Mesenchymal stem cell (in vitro differentiated cells and primary cell): ENCODE measurements around the gene AKAP13.

Experiments used
- DNase-seq: peaks from one replicate; pipeline ENCODE4 v3.0.0-alpha.2; 2013
- H2AFZ ChIP-seq: one replicate; pipeline ENCODE4 v1.6.1; 2013; ENCODE audit warnings: low read depth, mild to moderate bottlenecking, control low read depth, inconsistent platforms, low read length, moderate library complexity
- H2AK5ac ChIP-seq: 2 replicates; pipeline ENCODE4 v1.6.1; 2013; ENCODE audit warnings: low read length, moderate library complexity, mild to moderate bottlenecking, inconsistent platforms; ENCODE audit not compliant: severe bottlenecking
- H2BK120ac ChIP-seq: one replicate; pipeline ENCODE4 v1.6.1; 2013; ENCODE audit warnings: low read depth, mild to moderate bottlenecking, inconsistent platforms, low read length, moderate library complexity
- H2BK12ac ChIP-seq, 2 experiments: one replicate each; pipeline ENCODE4 v1.6.1; 2013; ENCODE audit warnings: inconsistent platforms in 2 of 2, low read length in 2 of 2, mild to moderate bottlenecking in 2 of 2, moderate library complexity in 2 of 2, control low read depth in 1 of 2
- H2BK15ac ChIP-seq: one replicate; pipeline ENCODE4 v1.6.1; 2013; ENCODE audit warnings: mild to moderate bottlenecking, low read depth, inconsistent platforms; ENCODE audit not compliant: poor library complexity, severe bottlenecking
- H2BK5ac ChIP-seq: 2 replicates; pipeline ENCODE4 v1.6.1; 2013; ENCODE audit warnings: low read depth, mild to moderate bottlenecking, low read length, control low read depth, inconsistent platforms; ENCODE audit not compliant: poor library complexity, severe bottlenecking
- H3K14ac ChIP-seq, 2 experiments: one replicate each; pipeline ENCODE4 v1.6.1; 2013; ENCODE audit warnings: inconsistent platforms in 2 of 2, low read length in 2 of 2, control low read depth in 1 of 2, mild to moderate bottlenecking in 1 of 2, moderate library complexity in 1 of 2
- H3K18ac ChIP-seq, 2 experiments: one replicate each; pipeline ENCODE4 v1.6.1; 2013; ENCODE audit warnings: inconsistent platforms in 2 of 2, low read length in 2 of 2, control low read depth in 1 of 2, low read depth in 1 of 2, mild to moderate bottlenecking in 1 of 2
- H3K23ac ChIP-seq, 2 experiments: one replicate each; pipeline ENCODE4 v1.6.1; 2013; ENCODE audit warnings: inconsistent platforms in 2 of 2, low read length in 2 of 2, mild to moderate bottlenecking in 2 of 2, moderate library complexity in 2 of 2, control low read depth in 1 of 2
- H3K27ac ChIP-seq: 2 replicates; pipeline ENCODE4 v1.5.1; 2013; ENCODE audit warnings: mild to moderate bottlenecking, moderate library complexity, low read length, control low read depth, inconsistent platforms; ENCODE audit not compliant: poor library complexity, severe bottlenecking
- H3K27me3 ChIP-seq, 2 experiments: 2 replicates each; pipeline versions ENCODE4 v1.6.1 to v1.7.0; 2013; ENCODE audit warnings: low read length in 2 of 2, mild to moderate bottlenecking in 2 of 2, moderate library complexity in 2 of 2, control low read depth in 1 of 2, inconsistent platforms in 1 of 2; ENCODE audit not compliant: control insufficient read depth in 1 of 2, insufficient read depth in 1 of 2
- H3K36me3 ChIP-seq, 2 experiments: 2 replicates each; pipeline versions ENCODE4 v1.6.1 to v1.7.0; 2013; ENCODE audit warnings: low read length in 2 of 2, control low read depth in 1 of 2, inconsistent platforms in 1 of 2, low read depth in 1 of 2, mild to moderate bottlenecking in 1 of 2; ENCODE audit not compliant: insufficient read depth in 2 of 2, control insufficient read depth in 1 of 2
- H3K4ac ChIP-seq, 2 experiments: one replicate each; pipeline ENCODE4 v1.6.1; 2013; ENCODE audit warnings: inconsistent platforms in 2 of 2, low read length in 2 of 2, mild to moderate bottlenecking in 2 of 2, moderate library complexity in 2 of 2, control low read depth in 1 of 2, low read depth in 1 of 2
- H3K4me1 ChIP-seq: 2 replicates; pipeline ENCODE4 v1.6.1; 2013; ENCODE audit warnings: low read depth, low read length, control low read depth; ENCODE audit not compliant: control insufficient read depth, insufficient read depth
- H3K4me2 ChIP-seq: 2 replicates; pipeline ENCODE4 v1.6.1; 2013; ENCODE audit warnings: low read length, mild to moderate bottlenecking, inconsistent platforms; ENCODE audit not compliant: poor library complexity, severe bottlenecking
- H3K4me3 ChIP-seq, 2 experiments: 2 replicates each; pipeline versions ENCODE4 v1.5.1 to v1.7.0; 2013; ENCODE audit warnings: low read length in 2 of 2, mild to moderate bottlenecking in 2 of 2, control low read depth in 1 of 2, low read depth in 1 of 2; ENCODE audit not compliant: insufficient read depth in 1 of 2
- H3K79me1 ChIP-seq: replicated peaks from 2 replicates; pipeline ENCODE4 v1.6.1; 2013; ENCODE audit warnings: mild to moderate bottlenecking, control low read depth, low read length, inconsistent platforms; ENCODE audit not compliant: poor library complexity, severe bottlenecking
- H3K9ac ChIP-seq: 2 replicates; pipeline ENCODE4 v1.7.0; 2013; ENCODE audit warnings: mild to moderate bottlenecking, low read length, moderate library complexity
- H3K9me3 ChIP-seq: 2 replicates; pipeline ENCODE4 v1.7.0; 2013; ENCODE audit warnings: mild to moderate bottlenecking, low read length; ENCODE audit not compliant: control insufficient read depth
- H4K8ac ChIP-seq: one replicate; pipeline ENCODE4 v1.6.1; 2013; ENCODE audit warnings: inconsistent platforms, mild to moderate bottlenecking, low read length, moderate library complexity
- H4K91ac ChIP-seq: one replicate; pipeline ENCODE4 v1.6.1; 2013; ENCODE audit warnings: mild to moderate bottlenecking, low read length, inconsistent platforms
- WGBS: methylation state at CpG from one replicate; pipeline ENCODE4 v1.1.7; 2013; ENCODE audit warnings: mixed read lengths; 5-methylcytosine and 5-hydroxymethylcytosine counted together

The AKAP13 gene

GRCh38 chr15:85475711-85476110 lies 95.3 kb downstream of the AKAP13 start:
- H2BK120ac ChIP-seq = no peak overlapping the region
- no peaks in the 10 kb centered on the region for H3K36me3 ChIP-seq
- H4K8ac ChIP-seq = no peak overlapping the region
- no peak for DNase-seq
- H3K4me2 ChIP-seq = no peak overlapping the region
- H3K4me3 ChIP-seq = no peak overlapping the region
- peaks cover 11% of the 10 kb centered on the region for H3K79me1 ChIP-seq
- peak overlapping the region; percentile 14 to 73 for H3K18ac ChIP-seq
- no peak overlapping the region for H3K23ac ChIP-seq
- no peak overlapping the region for H3K27ac ChIP-seq
- peak overlapping the region; percentile 60 for H2AK5ac ChIP-seq
- no peak overlapping the region for H2AFZ ChIP-seq
- peaks cover 20% of the 10 kb centered on the region for H3K4me1 ChIP-seq
- H3K9me3 ChIP-seq = no peaks in the 10 kb centered on the region
- no peak overlapping the region for H3K9ac ChIP-seq
- H2BK12ac ChIP-seq = no peak overlapping the region
- no peak overlapping the region for H4K91ac ChIP-seq
- no peaks in the 10 kb centered on the region for H3K27me3 ChIP-seq
- no peak overlapping the region for H2BK5ac ChIP-seq
- H3K14ac ChIP-seq = no peak overlapping the region
- H2BK15ac ChIP-seq = no peak overlapping the region
- no peak overlapping the region for H3K4ac ChIP-seq

GRCh38 chr15:85477061-85477460 lies 96.7 kb downstream of the AKAP13 start:
- no peak overlapping the region for H3K18ac ChIP-seq
- H3K4me2 ChIP-seq = no peak overlapping the region
- DNase-seq = no peak
- no peak overlapping the region for H3K4ac ChIP-seq
- H3K79me1 ChIP-seq = peaks cover 9% of the 10 kb centered on the region
- peaks cover 19% of the 10 kb centered on the region for H3K4me1 ChIP-seq
- no peak overlapping the region for H2BK5ac ChIP-seq
- no peaks in the 10 kb centered on the region for H3K27me3 ChIP-seq
- H3K27ac ChIP-seq = peak overlapping the region; percentile 82
- H3K14ac ChIP-seq = no peak overlapping the region
- no peak overlapping the region for H3K4me3 ChIP-seq
- H2BK15ac ChIP-seq = no peak overlapping the region
- peak overlapping the region in 1 of 2 experiments; percentile 48 for H2BK12ac ChIP-seq
- no peak overlapping the region for H4K91ac ChIP-seq
- H3K36me3 ChIP-seq = no peaks in the 10 kb centered on the region
- no peak overlapping the region for H4K8ac ChIP-seq
- no peak overlapping the region for H3K23ac ChIP-seq
- H3K9ac ChIP-seq = no peak overlapping the region
- no peak overlapping the region for H2AFZ ChIP-seq
- peak overlapping the region; percentile 97 for H2AK5ac ChIP-seq
- WGBS = 86% methylated on average over 1 of the region's 2 CpGs
- no peak overlapping the region for H2BK120ac ChIP-seq
- no peaks in the 10 kb centered on the region for H3K9me3 ChIP-seq

- Histone ChIP-seq H4K91ac (no peak overlapping the region), H3K4me1 (peaks cover 19% of the 10 kb centered on the region), H3K4ac (peak overlapping the region in 1 of 2 experiments; percentile 2), H3K4me3 (no peak overlapping the region), H4K8ac (no peak overlapping the region), H2BK120ac (no peak overlapping the region), H3K4me2 (no peak overlapping the region), H3K79me1 (peaks cover 8% of the 10 kb centered on the region), H3K14ac (peak overlapping the region in 1 of 2 experiments; percentile 8), H2BK12ac (no peak overlapping the region), H3K36me3 (no peaks in the 10 kb centered on the region), H3K27ac (peak overlapping the region; percentile 82), H3K18ac (no peak overlapping the region), H3K23ac (no peak overlapping the region), H2AFZ (no peak overlapping the region), H3K27me3 (no peaks in the 10 kb centered on the region), H3K9ac (no peak overlapping the region), H2BK5ac (no peak overlapping the region), H3K9me3 (no peaks in the 10 kb centered on the region), H2BK15ac (no peak overlapping the region), H2AK5ac (no peak overlapping the region)
- peak; percentile 69 for DNase-seq
- 34% methylated on average over 4 of the region's 4 CpGs for WGBS
Measured at GRCh38 chr15:85477730-85478129, 97.3 kb downstream of the AKAP13 start.

DNA sequence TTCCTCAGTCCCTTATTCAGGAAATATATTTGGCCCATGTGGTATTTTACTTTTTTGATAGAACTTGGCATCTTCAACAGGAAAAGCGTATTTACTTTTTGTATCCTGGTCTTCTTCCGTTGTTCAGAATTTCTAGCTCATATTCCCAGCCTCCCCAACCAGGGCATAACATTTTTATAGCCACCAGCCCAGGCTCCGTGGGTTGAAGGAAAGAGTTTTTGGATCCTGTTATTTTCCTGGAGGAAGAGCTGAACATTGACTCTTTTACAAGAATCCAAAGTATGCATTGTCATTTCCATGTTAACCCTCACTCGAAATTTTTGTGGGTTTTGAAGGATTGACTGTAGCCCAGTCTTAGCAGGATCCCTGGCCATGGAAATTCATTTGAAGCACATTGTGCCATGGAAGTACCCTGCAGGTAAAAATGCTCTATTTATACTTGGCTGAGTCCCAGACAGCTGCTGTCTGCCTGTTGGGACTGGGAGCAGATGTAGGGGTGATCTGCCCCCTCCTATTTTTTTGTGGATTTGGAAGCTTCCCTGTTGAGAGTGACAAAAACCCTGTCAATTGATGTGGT lies 98.8 kb downstream of the AKAP13 start:
- no peak overlapping the region for H2BK15ac ChIP-seq
- peak overlapping the region; percentile 92 for H3K27ac ChIP-seq
- H3K18ac ChIP-seq = peak overlapping the region in 1 of 2 experiments; percentile 33
- H3K14ac ChIP-seq = no peak overlapping the region
- no peaks in the 10 kb centered on the region for H3K36me3 ChIP-seq
- peak overlapping the region; percentile 73 for H2BK120ac ChIP-seq
- WGBS = 10% methylated on average over 1 of the region's 4 CpGs
- peaks cover 18% of the 10 kb centered on the region for H3K4me1 ChIP-seq
- no peaks in the 10 kb centered on the region for H3K9me3 ChIP-seq
- peak overlapping the region; percentile 92 for H2AK5ac ChIP-seq
- H3K4ac ChIP-seq = peak overlapping the region in 1 of 2 experiments; percentile 76
- no peak overlapping the region for H2BK12ac ChIP-seq
- peaks cover 8% of the 10 kb centered on the region for H3K79me1 ChIP-seq
- H3K4me3 ChIP-seq = no peak overlapping the region
- H2AFZ ChIP-seq = no peak overlapping the region
- H3K9ac ChIP-seq = peak overlapping the region; percentile 5
- no peak overlapping the region for H3K23ac ChIP-seq
- no peak overlapping the region for H4K8ac ChIP-seq
- DNase-seq = peak; percentile 65
- no peak overlapping the region for H4K91ac ChIP-seq
- peak overlapping the region; percentile 52 for H3K4me2 ChIP-seq
- no peaks in the 10 kb centered on the region for H3K27me3 ChIP-seq
- no peak overlapping the region for H2BK5ac ChIP-seq
